Mucosa of stomach (tissue), 1 donor: Measurements from ENCODE around the gene MYLK3.
"Not testable (repeated sequence)": the region's sequence is repeated elsewhere in the genome, so short reads cannot be mapped to it uniquely, and the experiment has no call there.

Experiments
- H3K27me3 ChIP-seq: one replicate; pipeline ENCODE4 v1.7.0; 2013; ENCODE audit warnings: mild to moderate bottlenecking, low read length; ENCODE audit not compliant: control insufficient read depth, insufficient read depth
- H3K36me3 ChIP-seq: one replicate; pipeline ENCODE4 v1.7.0; 2013; ENCODE audit warnings: low read length; ENCODE audit not compliant: control insufficient read depth, insufficient read depth
- H3K4me1 ChIP-seq: one replicate; pipeline ENCODE4 v1.7.0; 2013; ENCODE audit warnings: mild to moderate bottlenecking, low read length; ENCODE audit not compliant: control insufficient read depth, insufficient read depth
- H3K4me3 ChIP-seq: one replicate; pipeline ENCODE4 v1.7.0; 2013; ENCODE audit warnings: low read length
- H3K9ac ChIP-seq: one replicate; pipeline ENCODE4 v1.7.0; 2013; ENCODE audit warnings: mild to moderate bottlenecking, low read length, moderate library complexity
- H3K9me3 ChIP-seq: one replicate; pipeline ENCODE4 v1.7.0; 2013; ENCODE audit warnings: mild to moderate bottlenecking, low read length, moderate library complexity; ENCODE audit not compliant: control insufficient read depth
- donor health status: Pancreatic carcinoma.

The MYLK3 gene

DNA sequence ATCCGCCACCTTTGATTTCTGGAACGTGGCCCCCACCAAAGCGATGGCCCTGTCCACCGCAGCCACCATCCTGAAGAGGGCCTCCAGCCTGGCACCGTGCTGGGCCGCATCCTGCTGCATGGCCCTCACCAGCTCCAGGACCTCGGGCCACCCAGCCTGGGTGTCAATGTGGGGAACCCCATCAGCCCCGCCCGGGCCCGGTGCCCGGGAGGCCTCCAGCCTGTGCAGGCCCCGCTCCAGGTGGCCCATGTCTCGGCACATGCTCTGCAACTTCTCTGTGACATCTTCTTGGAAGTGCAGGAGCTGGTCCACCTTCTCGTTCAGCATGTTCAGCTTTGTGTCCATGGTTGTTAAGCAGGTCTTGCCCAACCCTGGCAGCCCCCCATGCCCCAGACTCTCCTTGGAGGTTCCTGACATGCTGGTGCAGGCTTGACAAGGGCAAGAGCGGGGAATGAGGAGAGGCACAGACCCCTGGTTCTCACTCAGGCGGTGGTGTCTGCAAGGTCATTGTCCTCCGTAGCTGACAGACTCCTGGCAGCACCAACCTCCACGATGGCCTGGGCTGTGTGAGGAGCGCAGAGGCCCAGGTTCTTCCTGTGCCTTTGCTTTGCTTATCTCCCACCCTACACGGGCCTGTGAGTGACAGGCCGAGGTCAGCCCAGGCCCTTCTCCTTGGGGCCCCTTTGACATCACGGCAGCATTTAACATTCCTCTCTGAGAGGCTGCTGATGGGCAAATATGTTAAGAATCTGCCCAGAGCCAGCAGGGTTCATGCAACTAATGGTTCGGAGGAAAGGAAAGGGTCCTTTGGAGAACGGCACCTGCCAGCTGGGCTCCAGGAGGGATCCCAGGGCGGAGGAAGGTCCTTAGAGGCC lies at the start of gene MYLK3:
MYLK3 (minus strand) TSS at position 568 of the 875 bp plus-strand sequence; CDS start at position 417, 151 bp downstream.
- no peak within 1 kb of the TSS for H3K4me3 ChIP-seq
- H3K9ac ChIP-seq: no peak within 1 kb of the TSS
- no peaks in the 10 kb centered on the region for H3K4me1 ChIP-seq

DNA sequence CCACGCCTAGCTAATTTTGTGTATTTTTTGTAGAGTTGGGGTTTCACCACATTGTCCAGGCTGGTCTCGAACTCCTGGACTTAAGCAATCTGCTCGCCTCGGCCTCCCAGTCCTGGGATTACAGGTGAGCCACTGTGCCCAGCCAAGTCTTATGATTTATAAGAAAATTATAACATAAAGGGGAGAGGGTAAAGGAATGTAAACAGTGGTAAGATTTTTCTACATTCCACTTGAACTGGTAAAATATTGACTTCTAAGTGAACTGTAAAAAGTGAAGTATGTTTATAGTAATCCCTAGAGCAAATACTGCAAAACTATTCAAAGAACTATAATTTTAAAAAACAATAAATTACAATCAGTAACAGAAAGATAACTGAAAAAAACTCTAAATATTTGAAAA lies 49.4 kb upstream of the MYLK3 start:
- H3K27me3 ChIP-seq: no peaks in the 10 kb centered on the region
- H3K9me3 ChIP-seq: no peaks in the 10 kb centered on the region
- no peak overlapping the region for H3K4me3 ChIP-seq
- no peaks in the 10 kb centered on the region for H3K4me1 ChIP-seq
- no peaks in the 10 kb centered on the region for H3K36me3 ChIP-seq
- H3K9ac ChIP-seq: no peak overlapping the region

More for the DNA sequence above, at the start of gene MYLK3:
- Histone ChIP-seq H3K27me3 (no peaks in the 10 kb centered on the region), H3K9me3 (no peaks in the 10 kb centered on the region), H3K36me3 (no peaks in the 10 kb centered on the region)

DNA sequence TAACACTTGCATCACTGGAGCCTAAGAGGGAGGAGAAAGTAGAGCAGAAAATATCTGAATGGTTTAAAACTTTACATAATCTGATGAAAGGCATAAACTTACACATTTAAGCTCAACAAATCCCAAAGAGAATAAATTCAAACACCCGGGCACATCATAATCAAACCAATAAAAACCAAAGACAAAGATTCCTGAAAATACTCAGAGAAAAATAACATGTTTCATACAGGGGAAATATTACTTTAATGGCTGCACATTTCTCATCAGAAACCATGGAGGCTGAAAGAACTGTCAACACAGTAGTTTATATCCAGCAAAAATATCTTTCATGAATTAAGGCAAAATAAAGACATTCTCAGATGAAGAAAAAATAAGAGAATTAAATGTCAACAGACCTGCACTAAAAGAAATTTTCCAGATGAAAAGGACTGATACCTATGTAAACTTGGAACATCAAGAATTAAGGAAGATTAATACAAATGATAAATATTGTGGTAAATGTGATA lies 48.7 kb upstream of the MYLK3 start:
- Histone ChIP-seq H3K36me3 (no peaks in the 10 kb centered on the region), H3K9me3 (no peaks in the 10 kb centered on the region), H3K4me3 (no peak overlapping the region), H3K9ac (no peak overlapping the region), H3K27me3 (no peaks in the 10 kb centered on the region), H3K4me1 (no peaks in the 10 kb centered on the region)

DNA sequence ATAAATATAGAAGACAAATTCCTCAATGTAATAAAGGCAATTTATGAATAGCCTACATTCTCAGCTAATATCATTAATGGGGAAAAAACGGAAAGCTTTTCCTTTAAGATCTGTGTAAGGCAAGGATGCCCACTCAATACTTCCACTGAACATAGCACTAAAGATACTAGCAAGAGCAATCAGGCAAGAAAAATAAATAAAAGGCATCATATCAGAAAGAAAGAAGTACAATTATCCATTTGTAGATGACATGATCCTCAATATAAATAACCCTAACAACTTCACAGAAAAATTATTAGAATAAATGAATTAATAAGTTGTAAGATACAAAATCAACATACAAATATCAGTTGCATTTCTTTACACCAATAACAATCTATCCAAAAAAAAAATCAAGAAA lies 45.7 kb upstream of the MYLK3 start:
- Histone ChIP-seq H3K9me3 (no peaks in the 10 kb centered on the region), H3K9ac (no peak overlapping the region), H3K4me3 (no peak overlapping the region), H3K36me3 (no peaks in the 10 kb centered on the region), H3K4me1 (peaks cover 12% of the 10 kb centered on the region), H3K27me3 (no peaks in the 10 kb centered on the region)

DNA sequence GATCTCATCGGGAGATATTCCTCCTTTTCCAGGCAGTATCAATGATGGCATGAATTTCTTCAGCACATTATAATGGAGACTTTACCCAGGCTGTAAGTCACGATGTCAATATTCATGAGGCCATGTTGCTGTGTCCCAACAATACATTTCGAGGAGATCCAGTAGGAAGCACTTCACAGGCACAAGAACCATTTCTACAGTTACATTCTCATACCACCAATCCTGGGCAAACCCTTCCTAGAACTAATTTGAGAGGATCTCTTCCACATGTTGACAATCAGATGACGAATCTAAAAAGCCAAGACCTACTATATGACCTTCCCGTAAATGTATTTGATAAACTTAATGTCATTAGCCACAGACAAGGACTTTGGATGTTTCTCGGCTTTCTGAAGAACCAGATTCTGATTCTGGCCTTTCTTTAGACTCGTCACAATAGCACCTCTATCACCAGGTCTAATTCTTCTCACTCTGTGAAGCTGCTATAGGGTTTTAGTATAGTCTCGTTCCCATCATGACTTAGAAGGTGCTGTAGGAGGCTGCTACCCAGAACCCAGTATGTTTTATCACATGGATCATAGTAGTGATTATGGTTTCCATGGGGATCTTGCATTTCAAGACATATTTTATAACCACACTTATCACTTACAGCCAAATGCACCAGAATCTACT lies 42.6 kb upstream of the MYLK3 start:
- no peaks in the 10 kb centered on the region for H3K36me3 ChIP-seq
- peak overlapping the region; percentile 70 for H3K9ac ChIP-seq
- H3K4me1 ChIP-seq: peaks cover 12% of the 10 kb centered on the region
- no peaks in the 10 kb centered on the region for H3K9me3 ChIP-seq
- H3K4me3 ChIP-seq: peak overlapping the region; percentile 68
- H3K27me3 ChIP-seq: no peaks in the 10 kb centered on the region

DNA sequence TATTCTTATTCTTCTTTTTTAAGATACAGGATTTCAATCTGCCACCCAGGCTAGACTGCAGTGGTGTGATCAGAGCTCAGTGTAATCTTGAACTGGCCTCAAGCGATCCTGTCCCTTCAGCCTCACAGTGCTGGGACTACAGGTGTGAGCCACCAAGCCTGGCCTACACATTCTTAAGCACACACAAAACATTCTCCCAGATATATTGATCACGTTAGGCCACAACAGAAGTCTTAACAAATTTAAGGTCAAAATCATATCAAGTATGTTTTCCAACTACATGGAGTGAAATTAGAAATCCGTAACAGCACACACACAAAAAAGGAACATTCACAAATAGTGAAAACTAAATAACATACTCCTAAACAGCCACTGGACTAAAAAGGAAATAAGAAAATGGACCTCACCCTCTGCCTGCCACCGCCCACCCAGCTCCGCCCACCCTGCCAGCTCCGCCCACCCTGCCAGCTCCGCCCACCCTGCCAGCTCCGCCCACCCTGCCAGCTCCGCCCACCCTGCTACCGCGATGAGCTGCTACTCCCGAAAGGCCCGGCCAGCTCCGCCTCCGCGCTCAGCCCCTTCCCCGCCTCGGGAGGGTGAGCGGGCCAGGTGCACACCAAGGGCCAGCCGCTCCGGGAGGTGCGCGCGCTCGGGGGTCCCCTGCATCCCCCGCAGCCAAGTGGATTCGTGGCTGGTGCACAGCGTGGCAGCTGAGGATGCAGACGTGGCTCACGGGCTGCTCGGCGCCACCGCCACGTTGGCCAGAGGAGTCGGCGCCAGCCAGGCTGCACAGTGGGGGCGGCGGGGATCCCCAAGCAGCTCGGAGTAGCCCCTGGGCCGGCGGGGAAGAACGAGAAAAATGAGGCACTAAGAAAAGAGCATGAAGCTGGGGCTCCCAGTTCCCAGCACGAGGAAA lies 41.6 kb upstream of the MYLK3 start:
- Histone ChIP-seq H3K4me3 (peak overlapping the region; percentile 68), H3K36me3 (no peaks in the 10 kb centered on the region), H3K9ac (peak overlapping the region; percentile 70), H3K27me3 (no peaks in the 10 kb centered on the region), H3K9me3 (no peaks in the 10 kb centered on the region), H3K4me1 (peaks cover 12% of the 10 kb centered on the region)

DNA sequence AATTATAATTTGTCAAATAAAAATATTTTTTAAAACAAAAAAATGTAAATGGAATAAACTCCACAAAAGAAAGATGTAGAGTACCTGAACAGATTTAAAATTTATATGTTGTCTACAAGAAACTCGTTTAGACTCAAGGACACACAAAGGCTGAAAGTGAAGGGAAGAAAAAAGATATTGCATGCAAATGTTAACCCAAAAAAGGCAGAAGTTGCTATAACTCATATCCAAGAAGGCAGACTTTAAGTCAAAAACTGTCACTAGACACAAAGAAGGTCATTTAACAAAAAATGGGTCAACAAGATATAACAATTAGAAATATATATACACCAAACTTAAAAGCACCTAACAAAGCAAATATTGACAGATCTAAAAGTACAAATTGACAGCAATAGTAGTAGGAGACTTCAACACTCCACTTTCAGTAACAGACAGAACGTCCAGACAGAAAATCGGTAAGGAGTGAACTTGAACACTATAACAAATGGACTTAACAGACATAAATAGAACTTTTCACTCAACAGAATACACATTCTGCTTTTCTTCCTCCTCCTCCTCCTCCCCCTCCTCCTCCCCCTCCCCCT lies 40.8 kb upstream of the MYLK3 start:
- no peaks in the 10 kb centered on the region for H3K36me3 ChIP-seq
- H3K4me3 ChIP-seq: no peak overlapping the region
- no peaks in the 10 kb centered on the region for H3K27me3 ChIP-seq
- no peaks in the 10 kb centered on the region for H3K9me3 ChIP-seq
- H3K4me1 ChIP-seq: peaks cover 12% of the 10 kb centered on the region
- H3K9ac ChIP-seq: no peak overlapping the region

DNA sequence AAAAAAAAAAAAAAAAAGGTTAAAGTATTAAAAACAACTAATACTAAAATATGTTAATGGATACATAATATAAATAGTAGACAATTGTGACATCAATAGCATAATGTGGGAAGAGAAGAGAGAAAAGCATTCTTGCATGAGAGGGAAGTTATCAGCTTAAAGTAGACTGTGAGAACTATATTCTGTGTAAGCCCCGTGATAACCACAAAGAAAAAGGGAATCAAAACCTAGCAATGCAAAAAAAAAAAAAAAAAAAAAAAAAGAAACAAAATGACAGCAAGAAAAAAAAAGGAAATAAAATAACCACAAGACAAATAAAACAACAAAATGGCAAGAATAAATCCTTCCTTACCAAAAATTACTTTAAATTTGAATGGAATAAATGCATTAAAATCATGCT lies 39.8 kb upstream of the MYLK3 start:
- no peak overlapping the region for H3K4me3 ChIP-seq
- peaks cover 12% of the 10 kb centered on the region for H3K4me1 ChIP-seq
- no peaks in the 10 kb centered on the region for H3K9me3 ChIP-seq
- H3K36me3 ChIP-seq: no peaks in the 10 kb centered on the region
- H3K27me3 ChIP-seq: no peaks in the 10 kb centered on the region
- H3K9ac ChIP-seq: no peak overlapping the region

DNA sequence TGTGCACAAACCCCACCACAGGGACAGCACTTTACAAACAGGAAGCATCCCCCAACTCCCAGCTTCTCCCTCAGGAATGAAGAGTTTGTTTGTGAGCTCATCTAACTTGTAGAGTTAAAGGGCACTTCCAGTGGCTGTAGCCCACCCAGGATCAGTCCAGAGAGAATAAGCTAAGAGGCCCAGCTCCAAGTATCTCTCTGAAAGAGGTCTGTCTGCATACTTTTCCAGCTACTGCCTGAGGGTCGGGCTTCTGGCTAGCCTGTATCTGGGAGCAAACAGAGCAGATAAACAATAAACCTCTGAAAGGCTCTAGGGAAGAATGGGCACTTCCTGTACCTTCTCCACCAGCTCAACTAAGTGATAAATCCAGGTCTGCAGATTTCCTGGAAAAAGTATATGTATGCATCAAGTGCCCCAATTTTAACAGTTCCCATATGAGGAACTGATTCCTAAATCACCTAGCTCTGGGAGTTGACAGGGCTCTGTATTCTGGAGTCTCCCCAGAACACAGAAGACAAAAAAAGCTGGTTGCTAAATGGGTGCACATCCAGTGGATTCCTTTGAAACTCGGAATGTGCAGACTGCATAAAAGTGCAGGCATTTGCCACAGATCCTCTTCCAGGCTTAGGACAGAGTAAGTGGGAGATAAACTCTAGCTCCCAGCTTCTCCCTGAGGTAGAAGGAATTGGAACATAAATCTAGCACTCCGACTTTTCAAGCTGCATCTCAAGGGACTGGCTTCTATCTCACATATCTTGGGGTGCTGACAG lies 37.1 kb upstream of the MYLK3 start:
- Histone ChIP-seq H3K4me1 (peaks cover 10% of the 10 kb centered on the region), H3K36me3 (no peaks in the 10 kb centered on the region), H3K9ac (no peak overlapping the region), H3K4me3 (no peak overlapping the region), H3K9me3 (no peaks in the 10 kb centered on the region), H3K27me3 (no peaks in the 10 kb centered on the region)

DNA sequence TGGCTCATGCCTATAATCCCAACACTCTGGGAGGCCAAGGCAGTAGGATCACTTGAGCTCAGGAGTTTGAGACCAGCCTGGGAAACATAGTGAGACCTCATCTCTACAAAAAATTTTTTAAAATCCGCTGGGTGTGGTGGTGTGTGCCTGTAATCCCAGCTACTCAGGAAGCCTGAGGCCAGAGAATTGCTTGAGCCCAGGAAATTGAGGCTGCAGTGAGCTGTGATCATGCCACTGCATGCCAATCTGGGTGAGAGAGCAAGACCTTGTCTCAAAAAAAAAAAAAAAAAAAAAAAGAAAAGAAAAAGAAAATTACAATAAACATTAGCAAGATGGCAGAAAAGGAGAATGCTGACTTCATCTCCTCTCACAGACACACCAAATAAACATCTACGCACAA lies 36.4 kb upstream of the MYLK3 start:
- H3K36me3 ChIP-seq, H3K27me3 ChIP-seq, H3K4me3 ChIP-seq, H3K4me1 ChIP-seq, H3K9ac ChIP-seq, H3K9me3 ChIP-seq: not testable (repeated sequence)

DNA sequence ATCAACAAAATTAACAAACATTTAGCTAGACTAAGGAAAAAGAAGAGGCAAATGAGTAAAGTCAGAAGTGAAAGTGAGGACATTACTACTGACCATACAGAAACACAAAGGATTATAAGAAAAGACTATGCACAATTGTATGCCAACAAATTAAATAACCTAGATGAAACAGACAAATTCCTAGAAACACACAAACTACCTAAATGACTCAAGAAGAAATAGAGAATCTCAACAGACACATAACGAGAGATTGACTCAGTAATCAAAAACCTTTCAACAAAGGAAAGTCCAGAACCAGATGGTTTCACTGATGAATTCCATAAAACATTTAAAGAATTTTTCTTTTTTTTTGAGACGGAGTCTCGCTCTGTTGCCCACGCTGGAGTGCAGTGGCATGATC lies 35.7 kb upstream of the MYLK3 start:
- Histone ChIP-seq H3K4me1 (no peaks in the 10 kb centered on the region), H3K9me3 (no peaks in the 10 kb centered on the region), H3K27me3 (no peaks in the 10 kb centered on the region), H3K36me3 (no peaks in the 10 kb centered on the region), H3K9ac (no peak overlapping the region), H3K4me3 (no peak overlapping the region)
